RWPE1 (cell line): ENCODE measurements around the gene FLRT3.

ENCODE experiments used
- CTCF ChIA-PET: fragments of 350-600 bp; sonication (Branson Sonifier 250); formaldehyde crosslinking; extraction: SDS; loops from one replicate; lab custom pipeline; 2021; lab: Yijun Ruan, JAX
- POLR2A ChIA-PET: fragments of 400-600 bp; formaldehyde crosslinking; extraction: SDS; loops from one replicate; lab custom pipeline; 2020; ENCODE audit warnings: antibody characterized with exemption; ENCODE audit not compliant: low non-redundant PET; lab: Yijun Ruan, JAX
- DNase-seq: peaks from one replicate; pipeline ENCODE4 v3.0.0; 2012; ENCODE audit warnings: low spot score
- H3K27ac ChIP-seq: fragments of 450-650 bp; 2 replicates; pipeline ENCODE4 v1.5.1; 2017
- CTCF ChIP-seq: fragments of 450-650 bp; conservative IDR thresholded peaks from 2 replicates; pipeline ENCODE4 v1.5.1; 2017; ENCODE audit warnings: low read depth, mild to moderate bottlenecking

Gene FLRT3

GRCh38 chr20:14337400-14338171, at the start of gene FLRT3:
FLRT3 (minus strand) TSS chr20:14337612; CDS start chr20:14327506, 10,106 bp downstream.
- ChIA-PET POLR2A (interaction anchor here (0.6 kb wide), 3 partner anchors 86 to 1531 kb away, joined by 3 read pairs; no protein-coding TSS in a partner anchor), CTCF (interaction anchor here (0.5 to 1.8 kb wide), 16 partner anchors 9 to 1593 kb away, joined by 3 to 5 read pairs (median 3); no protein-coding TSS in a partner anchor)
- peak; percentile 95 for TF ChIP-seq CTCF
- peak within 1 kb of the TSS; percentile 71 for H3K27ac ChIP-seq
- DNase-seq = peak; percentile 93

- no peak for TF ChIP-seq CTCF
These were observed 49.3 kb upstream of the FLRT3 start for GRCh38 chr20:14386726-14387125.

GRCh38 chr20:14385176-14385740, 47.8 kb upstream of the FLRT3 start:
- TF ChIP-seq CTCF = no peak
- ChIA-PET CTCF (interaction anchor here (0.6 kb wide), 1 partner anchor 30 kb away, joined by 3 read pairs; no protein-coding TSS in a partner anchor), POLR2A (no interaction called here)

More at GRCh38 chr20:14386726-14387125, 49.3 kb upstream of the FLRT3 start:
- POLR2A ChIA-PET = no interaction called here
- CTCF ChIA-PET = no interaction called here
- no peak for DNase-seq
- no peak overlapping the region for H3K27ac ChIP-seq

GRCh38 chr20:14384416-14385175, 47.2 kb upstream of the FLRT3 start:
- ChIA-PET CTCF (interaction anchor here (0.6 to 1.1 kb wide), 2 partner anchors 11 to 189 kb away, joined by 3 to 4 read pairs; no protein-coding TSS in a partner anchor), POLR2A (interaction anchor here (0.6 kb wide), 1 partner anchor 334 kb away, joined by 7 read pairs; no protein-coding TSS in a partner anchor)
- peak; percentile 5 for DNase-seq
- no peak overlapping the region for H3K27ac ChIP-seq
- no peak for TF ChIP-seq CTCF

More at GRCh38 chr20:14385176-14385740, 47.8 kb upstream of the FLRT3 start:
- no peak overlapping the region for H3K27ac ChIP-seq
- DNase-seq = no peak

- no peak overlapping the region for H3K27ac ChIP-seq
- ChIA-PET CTCF (no interaction called here), POLR2A (no interaction called here)
- no peak for TF ChIP-seq CTCF
- DNase-seq = no peak
These were observed 45.9 kb upstream of the FLRT3 start for GRCh38 chr20:14383335-14383734.

- POLR2A ChIA-PET = no interaction called here
- no peak overlapping the region for H3K27ac ChIP-seq
- CTCF ChIA-PET = no interaction called here
- no peak for TF ChIP-seq CTCF
- no peak for DNase-seq
These were observed 40.9 kb upstream of the FLRT3 start for GRCh38 chr20:14378326-14378725.
